Endodermal cell (in vitro differentiated cells): ENCODE data around the gene KRT32. TPM values are rescaled to one million over a fixed set of nuclear protein-coding genes. Genes with fewer than 3 reads are reported as not detected.

ENCODE experiments used
- DNase-seq: peaks from one replicate; pipeline ENCODE4 v3.0.0-alpha.2; 2017
- H3K27ac ChIP-seq: 2 replicates; pipeline ENCODE4 v1.5.1; 2013; ENCODE audit warnings: mild to moderate bottlenecking, low read depth, low read length, moderate library complexity
- H3K27me3 ChIP-seq: 2 replicates; pipeline ENCODE4 v1.6.1; 2013; ENCODE audit warnings: mild to moderate bottlenecking, low read length, moderate library complexity; ENCODE audit not compliant: insufficient read depth, control insufficient read depth, poor library complexity, severe bottlenecking
- H3K36me3 ChIP-seq: 2 replicates; pipeline ENCODE4 v1.7.0; 2013; ENCODE audit warnings: mild to moderate bottlenecking, low read length, moderate library complexity; ENCODE audit not compliant: control insufficient read depth, insufficient read depth
- H3K4me1 ChIP-seq: one replicate; pipeline ENCODE4 v1.7.0; 2013; ENCODE audit warnings: low read length; ENCODE audit not compliant: control insufficient read depth, insufficient read depth
- H3K4me3 ChIP-seq: 2 replicates; pipeline ENCODE4 v1.5.1; 2013; ENCODE audit warnings: mild to moderate bottlenecking, low read length, moderate library complexity
- H3K9ac ChIP-seq: 2 replicates; pipeline ENCODE4 v1.6.1; 2013; ENCODE audit warnings: mild to moderate bottlenecking, low read length, moderate library complexity; ENCODE audit not compliant: poor library complexity, severe bottlenecking; ENCODE audit errors: extremely low read depth
- H3K9me3 ChIP-seq: 2 replicates; pipeline ENCODE4 v1.6.1; 2013; ENCODE audit warnings: mild to moderate bottlenecking, low read length, moderate library complexity; ENCODE audit not compliant: control insufficient read depth
- H3K27ac Mint-ChIP-seq: 2 replicates; pipeline ENCODE4 v1.8.0; 2020; ENCODE audit warnings: mixed read lengths
- H3K27me3 Mint-ChIP-seq: 2 replicates; pipeline ENCODE4 v1.8.0; 2021; ENCODE audit warnings: mild to moderate bottlenecking, mixed read lengths; ENCODE audit not compliant: insufficient read depth
- H3K36me3 Mint-ChIP-seq: 2 replicates; pipeline ENCODE4 v1.8.0; 2020; ENCODE audit warnings: low read depth, mixed read lengths
- H3K4me1 Mint-ChIP-seq: 2 replicates; pipeline ENCODE4 v1.8.0; 2020; ENCODE audit warnings: mixed read lengths
- H3K4me3 Mint-ChIP-seq: 2 replicates; pipeline ENCODE4 v1.8.0; 2020; ENCODE audit warnings: mild to moderate bottlenecking, moderate library complexity, mixed read lengths
- H3K9me3 Mint-ChIP-seq: 2 replicates; pipeline ENCODE4 v1.8.0; 2020; ENCODE audit warnings: mild to moderate bottlenecking, mixed read lengths
- CTCF ChIP-seq: fragments of 200-600 bp; sonication (generic); conservative IDR thresholded peaks from 2 replicates; pipeline ENCODE4 v1.5.0; 2021; ENCODE audit warnings: antibody characterized with exemption, mild to moderate bottlenecking
- WGBS, 2 experiments: methylation state at CpG; one replicate each; pipeline versions ENCODE4 v1.1.5 to v1.1.7; 2013; ENCODE audit warnings: missing lambda C conversion rate in 2 of 2, mixed read lengths in 1 of 2; ENCODE audit not compliant: insufficient coverage in 1 of 2, insufficient read length in 1 of 2; 5-methylcytosine and 5-hydroxymethylcytosine counted together
- total RNA-seq, 2 donors: library from RNA; stranded (reverse); fragmentation: NEBNext Ultra II Directional in 1 of 2; extraction: Animal tissue kit (Norgen Biotek cat#: 25700) in 1 of 2; gene quantifications; 2 replicates in 1 of 2; 3 replicates in 1 of 2; pipeline ENCODE4 v1.2.1, GENCODE V29; 2021

The KRT32 gene
- total RNA-seq, 2 donors from 2014 or later: not detected

GRCh38 chr17:41452281-41452680 lies 14.9 kb downstream of the KRT32 start:
- WGBS, 2 experiments: 67 to 69% methylated on average over 3 to 4 of the region's 4 CpGs
- H3K36me3 Mint-ChIP-seq: no peaks in the 10 kb centered on the region
- Histone ChIP-seq H3K4me3 (no peak overlapping the region), H3K9me3 (peaks cover 15% of the 10 kb centered on the region), H3K27me3 (peaks cover 11% of the 10 kb centered on the region), H3K4me1 (no peaks in the 10 kb centered on the region), H3K9ac (no peak overlapping the region), H3K27ac (no peak overlapping the region), H3K36me3 (no peaks in the 10 kb centered on the region)
- H3K4me1 Mint-ChIP-seq: no peaks in the 10 kb centered on the region
- TF ChIP-seq CTCF: no peak
- no peak for DNase-seq
- peaks cover 17% of the 10 kb centered on the region for H3K27me3 Mint-ChIP-seq
- H3K4me3 Mint-ChIP-seq: no peak overlapping the region
- peaks cover 18% of the 10 kb centered on the region for H3K9me3 Mint-ChIP-seq
- H3K27ac Mint-ChIP-seq: no peak overlapping the region

- Mint-ChIP-seq H3K9me3 (peaks cover 18% of the 10 kb centered on the region), H3K4me3 (no peak overlapping the region), H3K36me3 (no peaks in the 10 kb centered on the region), H3K27ac (no peak overlapping the region), H3K4me1 (no peaks in the 10 kb centered on the region), H3K27me3 (peaks cover 17% of the 10 kb centered on the region)
- Histone ChIP-seq H3K4me1 (no peaks in the 10 kb centered on the region), H3K9me3 (peaks cover 15% of the 10 kb centered on the region), H3K9ac (no peak overlapping the region), H3K27ac (no peak overlapping the region), H3K4me3 (no peak overlapping the region), H3K36me3 (no peaks in the 10 kb centered on the region), H3K27me3 (peaks cover 8% of the 10 kb centered on the region)
- DNase-seq: no peak
- no peak for TF ChIP-seq CTCF
- 89% methylated on average over 2 of the region's 2 CpGs; no CpG with 5 or more reads in 1 of the 2 experiments for WGBS, 2 experiments
Observed at GRCh38 chr17:41451154-41451728, 15.9 kb downstream of the KRT32 start.

- Mint-ChIP-seq H3K36me3 (no peaks in the 10 kb centered on the region), H3K27ac (no peak overlapping the region), H3K27me3 (peaks cover 19% of the 10 kb centered on the region), H3K4me3 (no peak overlapping the region), H3K9me3 (peaks cover 18% of the 10 kb centered on the region), H3K4me1 (no peaks in the 10 kb centered on the region)
- Histone ChIP-seq H3K9ac (no peak overlapping the region), H3K4me3 (no peak overlapping the region), H3K27me3 (no peaks in the 10 kb centered on the region), H3K36me3 (no peaks in the 10 kb centered on the region), H3K9me3 (peaks cover 15% of the 10 kb centered on the region), H3K4me1 (no peaks in the 10 kb centered on the region), H3K27ac (no peak overlapping the region)
- no peak for DNase-seq
- TF ChIP-seq CTCF: no peak
- WGBS, 2 experiments: 88 to 92% methylated on average over 6 of the region's 6 CpGs
Observed at GRCh38 chr17:41449008-41449407, 18.2 kb downstream of the KRT32 start.
